Measurements from ENCODE around the gene WDR90.
A peak's percentile ranks its signal among the peaks of the same experiment; 100 is the strongest.

WDR90 gene

DNA sequence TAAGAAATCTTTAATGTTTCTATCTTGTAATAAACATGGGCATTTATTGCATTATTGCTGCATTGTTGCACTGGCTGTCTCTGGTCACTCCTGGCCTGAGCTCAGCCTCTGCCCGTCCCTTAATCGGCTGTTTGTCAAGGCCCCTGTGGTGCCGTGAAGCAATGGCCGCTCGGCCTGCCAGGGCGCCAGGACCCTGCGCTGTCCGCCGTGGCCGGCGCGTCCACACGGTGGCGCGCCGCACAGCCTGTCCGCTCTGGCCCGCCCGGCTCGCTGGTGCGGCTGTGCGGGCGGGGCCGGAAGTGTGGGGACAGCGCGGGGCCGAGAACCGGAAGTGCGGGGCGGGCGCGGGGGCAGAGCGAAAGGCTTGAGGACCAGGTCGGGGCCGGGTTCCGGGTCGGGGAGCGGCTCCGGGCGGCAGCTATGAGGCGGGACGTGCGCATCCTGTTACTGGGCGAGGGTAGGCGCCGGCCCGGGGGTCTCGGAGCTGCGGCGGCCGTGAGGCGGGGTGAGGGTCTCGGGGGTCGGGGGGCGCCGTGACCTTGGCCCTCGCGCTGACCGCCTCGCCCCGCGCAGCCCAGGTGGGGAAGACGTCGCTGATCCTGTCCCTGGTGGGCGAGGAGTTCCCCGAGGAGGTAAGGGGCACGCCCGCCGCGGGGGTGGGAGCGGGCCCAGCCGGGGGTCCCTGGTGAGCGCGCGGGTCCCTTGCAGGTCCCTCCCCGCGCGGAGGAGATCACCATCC is 18.8 kb downstream of the WDR90 start, which contains the start of gene RHOT2 (continued):
- no peak for TF ChIP-seq ZBTB1 (tag by site-specific recombination; IDR thresholded peaks at IDR 0.05)
- TF ChIP-seq ZNF785 (tag by site-specific recombination; IDR thresholded peaks at IDR 0.05) = no peak
- no peak for TF ChIP-seq ZNF391 (tag by site-specific recombination; IDR thresholded peaks at IDR 0.05; ENCODE audit: borderline replicate concordance, low read depth)
- TF ChIP-seq ZNF585B (tag by site-specific recombination; IDR thresholded peaks at IDR 0.05) = no peak
- peak; percentile 79 for TF ChIP-seq KLF10 (tag by site-specific recombination; IDR thresholded peaks at IDR 0.05)
- no peak for TF ChIP-seq ZNF394 (tag by site-specific recombination; IDR thresholded peaks at IDR 0.05; ENCODE audit: borderline replicate concordance)
- no peak for TF ChIP-seq ZNF701 (tag by site-specific recombination; IDR thresholded peaks at IDR 0.05)
- no peak for TF ChIP-seq REPIN1 (tag by site-specific recombination; IDR thresholded peaks at IDR 0.05; ENCODE audit: low read depth)
- TF ChIP-seq ZNF37A (tag by site-specific recombination; IDR thresholded peaks at IDR 0.05) = no peak
- no peak for TF ChIP-seq ZNF311 (tag by site-specific recombination; IDR thresholded peaks at IDR 0.05; ENCODE audit: borderline replicate concordance)
- TF ChIP-seq ZNF747 (tag by site-specific recombination; IDR thresholded peaks at IDR 0.05) = no peak
- TF ChIP-seq ZNF354C (tag by site-specific recombination; IDR thresholded peaks at IDR 0.05; ENCODE audit: borderline replicate concordance, low read depth) = no peak
- TF ChIP-seq, protein P1, sequence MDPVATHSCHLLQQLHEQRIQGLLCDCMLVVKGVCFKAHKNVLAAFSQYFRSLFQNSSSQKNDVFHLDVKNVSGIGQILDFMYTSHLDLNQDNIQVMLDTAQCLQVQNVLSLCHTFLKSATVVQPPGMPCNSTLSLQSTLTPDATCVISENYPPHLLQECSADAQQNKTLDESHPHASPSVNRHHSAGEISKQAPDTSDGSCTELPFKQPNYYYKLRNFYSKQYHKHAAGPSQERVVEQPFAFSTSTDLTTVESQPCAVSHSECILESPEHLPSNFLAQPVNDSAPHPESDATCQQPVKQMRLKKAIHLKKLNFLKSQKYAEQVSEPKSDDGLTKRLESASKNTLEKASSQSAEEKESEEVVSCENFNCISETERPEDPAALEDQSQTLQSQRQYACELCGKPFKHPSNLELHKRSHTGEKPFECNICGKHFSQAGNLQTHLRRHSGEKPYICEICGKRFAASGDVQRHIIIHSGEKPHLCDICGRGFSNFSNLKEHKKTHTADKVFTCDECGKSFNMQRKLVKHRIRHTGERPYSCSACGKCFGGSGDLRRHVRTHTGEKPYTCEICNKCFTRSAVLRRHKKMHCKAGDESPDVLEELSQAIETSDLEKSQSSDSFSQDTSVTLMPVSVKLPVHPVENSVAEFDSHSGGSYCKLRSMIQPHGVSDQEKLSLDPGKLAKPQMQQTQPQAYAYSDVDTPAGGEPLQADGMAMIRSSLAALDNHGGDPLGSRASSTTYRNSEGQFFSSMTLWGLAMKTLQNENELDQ (tag by site-specific recombination; IDR thresholded peaks at IDR 0.05; ENCODE audit: low read depth) = no peak
- TF ChIP-seq, protein P2, sequence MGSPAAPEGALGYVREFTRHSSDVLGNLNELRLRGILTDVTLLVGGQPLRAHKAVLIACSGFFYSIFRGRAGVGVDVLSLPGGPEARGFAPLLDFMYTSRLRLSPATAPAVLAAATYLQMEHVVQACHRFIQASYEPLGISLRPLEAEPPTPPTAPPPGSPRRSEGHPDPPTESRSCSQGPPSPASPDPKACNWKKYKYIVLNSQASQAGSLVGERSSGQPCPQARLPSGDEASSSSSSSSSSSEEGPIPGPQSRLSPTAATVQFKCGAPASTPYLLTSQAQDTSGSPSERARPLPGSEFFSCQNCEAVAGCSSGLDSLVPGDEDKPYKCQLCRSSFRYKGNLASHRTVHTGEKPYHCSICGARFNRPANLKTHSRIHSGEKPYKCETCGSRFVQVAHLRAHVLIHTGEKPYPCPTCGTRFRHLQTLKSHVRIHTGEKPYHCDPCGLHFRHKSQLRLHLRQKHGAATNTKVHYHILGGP (tag by site-specific recombination; IDR thresholded peaks at IDR 0.05) = no peak
- no peak for TF ChIP-seq ZNF548 (tag by site-specific recombination; IDR thresholded peaks at IDR 0.05)
- TF ChIP-seq, protein P3, sequence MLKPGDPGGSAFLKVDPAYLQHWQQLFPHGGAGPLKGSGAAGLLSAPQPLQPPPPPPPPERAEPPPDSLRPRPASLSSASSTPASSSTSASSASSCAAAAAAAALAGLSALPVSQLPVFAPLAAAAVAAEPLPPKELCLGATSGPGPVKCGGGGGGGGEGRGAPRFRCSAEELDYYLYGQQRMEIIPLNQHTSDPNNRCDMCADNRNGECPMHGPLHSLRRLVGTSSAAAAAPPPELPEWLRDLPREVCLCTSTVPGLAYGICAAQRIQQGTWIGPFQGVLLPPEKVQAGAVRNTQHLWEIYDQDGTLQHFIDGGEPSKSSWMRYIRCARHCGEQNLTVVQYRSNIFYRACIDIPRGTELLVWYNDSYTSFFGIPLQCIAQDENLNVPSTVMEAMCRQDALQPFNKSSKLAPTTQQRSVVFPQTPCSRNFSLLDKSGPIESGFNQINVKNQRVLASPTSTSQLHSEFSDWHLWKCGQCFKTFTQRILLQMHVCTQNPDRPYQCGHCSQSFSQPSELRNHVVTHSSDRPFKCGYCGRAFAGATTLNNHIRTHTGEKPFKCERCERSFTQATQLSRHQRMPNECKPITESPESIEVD (tag by site-specific recombination; IDR thresholded peaks at IDR 0.05) = no peak
- TF ChIP-seq, protein P4, sequence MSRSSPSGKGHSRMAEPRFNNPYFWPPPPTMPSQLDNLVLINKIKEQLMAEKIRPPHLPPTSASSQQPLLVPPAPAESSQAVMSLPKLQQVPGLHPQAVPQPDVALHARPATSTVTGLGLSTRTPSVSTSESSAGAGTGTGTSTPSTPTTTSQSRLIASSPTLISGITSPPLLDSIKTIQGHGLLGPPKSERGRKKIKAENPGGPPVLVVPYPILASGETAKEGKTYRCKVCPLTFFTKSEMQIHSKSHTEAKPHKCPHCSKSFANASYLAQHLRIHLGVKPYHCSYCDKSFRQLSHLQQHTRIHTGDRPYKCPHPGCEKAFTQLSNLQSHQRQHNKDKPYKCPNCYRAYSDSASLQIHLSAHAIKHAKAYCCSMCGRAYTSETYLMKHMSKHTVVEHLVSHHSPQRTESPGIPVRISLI (tag by site-specific recombination; IDR thresholded peaks at IDR 0.05) = no peak
- TF ChIP-seq ZNF202 (tag by site-specific recombination; IDR thresholded peaks at IDR 0.05; ENCODE audit: borderline replicate concordance) = no peak
- TF ChIP-seq, protein P5, sequence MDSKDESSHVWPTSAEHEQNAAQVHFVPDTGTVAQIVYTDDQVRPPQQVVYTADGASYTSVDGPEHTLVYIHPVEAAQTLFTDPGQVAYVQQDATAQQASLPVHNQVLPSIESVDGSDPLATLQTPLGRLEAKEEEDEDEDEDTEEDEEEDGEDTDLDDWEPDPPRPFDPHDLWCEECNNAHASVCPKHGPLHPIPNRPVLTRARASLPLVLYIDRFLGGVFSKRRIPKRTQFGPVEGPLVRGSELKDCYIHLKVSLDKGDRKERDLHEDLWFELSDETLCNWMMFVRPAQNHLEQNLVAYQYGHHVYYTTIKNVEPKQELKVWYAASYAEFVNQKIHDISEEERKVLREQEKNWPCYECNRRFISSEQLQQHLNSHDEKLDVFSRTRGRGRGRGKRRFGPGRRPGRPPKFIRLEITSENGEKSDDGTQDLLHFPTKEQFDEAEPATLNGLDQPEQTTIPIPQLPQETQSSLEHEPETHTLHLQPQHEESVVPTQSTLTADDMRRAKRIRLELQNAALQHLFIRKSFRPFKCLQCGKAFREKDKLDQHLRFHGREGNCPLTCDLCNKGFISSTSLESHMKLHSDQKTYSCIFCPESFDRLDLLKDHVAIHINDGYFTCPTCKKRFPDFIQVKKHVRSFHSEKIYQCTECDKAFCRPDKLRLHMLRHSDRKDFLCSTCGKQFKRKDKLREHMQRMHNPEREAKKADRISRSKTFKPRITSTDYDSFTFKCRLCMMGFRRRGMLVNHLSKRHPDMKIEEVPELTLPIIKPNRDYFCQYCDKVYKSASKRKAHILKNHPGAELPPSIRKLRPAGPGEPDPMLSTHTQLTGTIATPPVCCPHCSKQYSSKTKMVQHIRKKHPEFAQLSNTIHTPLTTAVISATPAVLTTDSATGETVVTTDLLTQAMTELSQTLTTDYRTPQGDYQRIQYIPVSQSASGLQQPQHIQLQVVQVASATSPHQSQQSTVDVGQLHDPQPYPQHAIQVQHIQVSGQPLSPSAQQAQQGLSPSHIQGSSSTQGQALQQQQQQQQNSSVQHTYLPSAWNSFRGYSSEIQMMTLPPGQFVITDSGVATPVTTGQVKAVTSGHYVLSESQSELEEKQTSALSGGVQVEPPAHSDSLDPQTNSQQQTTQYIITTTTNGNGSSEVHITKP (tag by site-specific recombination; IDR thresholded peaks at IDR 0.05) = no peak
- TF ChIP-seq TCF7L2 (IDR thresholded peaks at IDR 0.05; ENCODE audit: borderline replicate concordance, low read depth, low read length) = no peak
- TF ChIP-seq ZNF76 (tag by site-specific recombination; IDR thresholded peaks at IDR 0.05; ENCODE audit: borderline replicate concordance, low read depth) = 0 out of 2 replicates have a peak, but pooled peaks have one; percentile 28
- no peak for TF ChIP-seq ZBTB17 (tag by site-specific recombination; IDR thresholded peaks at IDR 0.05)
- TF ChIP-seq, protein P6, sequence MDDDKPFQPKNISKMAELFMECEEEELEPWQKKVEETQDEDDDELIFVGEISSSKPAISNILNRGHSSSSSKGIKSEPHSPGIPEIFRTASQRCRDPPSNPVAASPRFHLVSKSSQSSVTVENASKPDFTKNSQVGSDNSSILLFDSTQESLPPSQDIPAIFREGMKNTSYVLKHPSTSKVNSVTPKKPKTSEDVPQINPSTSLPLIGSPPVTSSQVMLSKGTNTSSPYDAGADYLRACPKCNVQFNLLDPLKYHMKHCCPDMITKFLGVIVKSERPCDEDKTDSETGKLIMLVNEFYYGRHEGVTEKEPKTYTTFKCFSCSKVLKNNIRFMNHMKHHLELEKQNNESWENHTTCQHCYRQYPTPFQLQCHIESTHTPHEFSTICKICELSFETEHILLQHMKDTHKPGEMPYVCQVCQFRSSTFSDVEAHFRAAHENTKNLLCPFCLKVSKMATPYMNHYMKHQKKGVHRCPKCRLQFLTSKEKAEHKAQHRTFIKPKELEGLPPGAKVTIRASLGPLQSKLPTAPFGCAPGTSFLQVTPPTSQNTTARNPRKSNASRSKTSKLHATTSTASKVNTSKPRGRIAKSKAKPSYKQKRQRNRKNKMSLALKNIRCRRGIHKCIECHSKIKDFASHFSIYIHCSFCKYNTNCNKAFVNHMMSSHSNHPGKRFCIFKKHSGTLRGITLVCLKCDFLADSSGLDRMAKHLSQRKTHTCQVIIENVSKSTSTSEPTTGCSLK (tag by site-specific recombination; IDR thresholded peaks at IDR 0.05) = no peak
- no peak for TF ChIP-seq ZNF239 (tag by site-specific recombination; IDR thresholded peaks at IDR 0.05)

Measured in HEK293 (cell line).